ENCODE data around the gene MLC1.

Gene MLC1

DNA sequence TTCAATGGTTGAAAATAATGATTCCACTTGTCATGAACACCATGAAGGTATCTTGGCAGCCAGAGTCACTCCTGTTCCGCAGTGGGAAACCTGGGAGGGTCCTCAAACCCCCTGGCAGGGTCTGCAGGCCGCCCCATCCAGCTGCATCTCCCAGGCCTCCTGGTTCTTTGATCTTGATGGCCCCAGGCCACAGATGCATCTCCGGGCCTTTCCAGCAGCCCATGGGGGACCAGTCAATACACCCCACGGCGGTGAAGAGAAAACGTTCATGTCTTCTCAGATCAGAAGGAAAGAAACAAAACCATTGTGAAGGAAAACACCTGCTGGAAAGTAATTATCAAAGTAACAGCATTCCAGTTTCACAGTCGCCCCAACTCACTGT lies 25.4 kb downstream of the MLC1 start:
- no peak for DNase-seq (ENCODE audit: low spot score)
- TF ChIP-seq, protein P1, sequence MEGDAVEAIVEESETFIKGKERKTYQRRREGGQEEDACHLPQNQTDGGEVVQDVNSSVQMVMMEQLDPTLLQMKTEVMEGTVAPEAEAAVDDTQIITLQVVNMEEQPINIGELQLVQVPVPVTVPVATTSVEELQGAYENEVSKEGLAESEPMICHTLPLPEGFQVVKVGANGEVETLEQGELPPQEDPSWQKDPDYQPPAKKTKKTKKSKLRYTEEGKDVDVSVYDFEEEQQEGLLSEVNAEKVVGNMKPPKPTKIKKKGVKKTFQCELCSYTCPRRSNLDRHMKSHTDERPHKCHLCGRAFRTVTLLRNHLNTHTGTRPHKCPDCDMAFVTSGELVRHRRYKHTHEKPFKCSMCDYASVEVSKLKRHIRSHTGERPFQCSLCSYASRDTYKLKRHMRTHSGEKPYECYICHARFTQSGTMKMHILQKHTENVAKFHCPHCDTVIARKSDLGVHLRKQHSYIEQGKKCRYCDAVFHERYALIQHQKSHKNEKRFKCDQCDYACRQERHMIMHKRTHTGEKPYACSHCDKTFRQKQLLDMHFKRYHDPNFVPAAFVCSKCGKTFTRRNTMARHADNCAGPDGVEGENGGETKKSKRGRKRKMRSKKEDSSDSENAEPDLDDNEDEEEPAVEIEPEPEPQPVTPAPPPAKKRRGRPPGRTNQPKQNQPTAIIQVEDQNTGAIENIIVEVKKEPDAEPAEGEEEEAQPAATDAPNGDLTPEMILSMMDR (IDR thresholded peaks at IDR 0.05; ENCODE audit: extremely low read depth, insufficient read depth, missing control alignments) = no peak
- in situ Hi-C loops (cut with MboI; ENCODE audit: low pct_unique_long_range_greater_than_20kb, low sequenced_read_pairs, unreplicated experiment) = no loop called here

GRCh38 chr22:50058906-50059880 lies 26.0 kb downstream of the MLC1 start:
- in situ Hi-C loops (cut with MboI; ENCODE audit: low pct_unique_long_range_greater_than_20kb, low sequenced_read_pairs, unreplicated experiment) = no loop called here
- no peak for DNase-seq (ENCODE audit: low spot score)
- TF ChIP-seq, protein P1 (IDR thresholded peaks at IDR 0.05; ENCODE audit: extremely low read depth, insufficient read depth, missing control alignments) = no peak

DNA sequence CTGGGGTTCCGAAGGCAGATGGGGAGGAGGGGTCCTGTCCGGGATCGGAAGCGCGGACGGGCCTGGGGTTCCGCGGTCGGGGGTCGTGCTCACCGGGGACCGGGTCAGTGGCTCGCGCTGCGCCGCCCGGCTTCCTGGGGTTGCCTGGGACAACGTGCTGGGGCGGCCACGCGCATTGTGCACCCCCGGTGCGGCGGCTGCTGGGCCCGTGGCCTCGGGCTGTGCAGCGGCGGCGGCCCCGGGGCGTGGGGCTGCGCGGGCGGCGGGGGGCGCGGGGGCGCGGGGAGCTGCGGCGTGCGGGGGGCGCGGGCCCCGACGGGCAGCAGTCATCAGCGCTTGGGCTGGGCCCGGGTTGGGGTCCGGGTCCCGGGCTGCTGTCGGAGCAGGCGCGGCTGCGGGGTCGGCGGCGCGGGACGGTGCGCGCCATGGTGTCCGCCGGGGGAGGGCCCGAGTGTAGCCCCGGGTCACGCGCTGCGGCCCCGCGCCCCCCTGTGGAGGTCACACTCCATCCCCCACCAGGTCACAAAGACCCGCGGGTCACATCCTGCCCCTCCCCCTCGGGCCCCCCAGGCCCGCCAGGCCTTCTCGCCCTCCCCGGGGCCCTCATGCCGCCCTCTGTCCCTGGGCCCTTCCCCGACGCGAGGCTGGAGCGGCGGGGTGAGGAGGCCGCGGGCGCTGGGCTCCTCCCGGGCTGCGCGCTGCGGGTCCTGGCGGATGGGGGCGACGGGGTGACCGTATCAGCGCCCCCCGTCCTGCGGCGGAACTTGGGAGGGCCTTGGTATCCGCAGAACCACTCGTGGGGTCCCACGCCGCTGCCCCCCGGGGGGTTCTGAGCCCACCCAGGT lies 26.9 kb downstream of the MLC1 start, which contains the start of gene TTLL8:
Gene TTLL8, minus strand, starts transcription at position 238 of the 845 bp plus-strand sequence.
- TF ChIP-seq, protein P1 (IDR thresholded peaks at IDR 0.05; ENCODE audit: extremely low read depth, insufficient read depth, missing control alignments) = no peak
- in situ Hi-C loops (cut with MboI; ENCODE audit: low pct_unique_long_range_greater_than_20kb, low sequenced_read_pairs, unreplicated experiment) = no loop called here
- no peak for DNase-seq (ENCODE audit: low spot score)

GRCh38 chr22:50057278-50058060 lies 27.8 kb downstream of the MLC1 start:
- TF ChIP-seq, protein P1 (IDR thresholded peaks at IDR 0.05; ENCODE audit: extremely low read depth, insufficient read depth, missing control alignments) = no peak
- DNase-seq (ENCODE audit: low spot score) = peak; percentile 72
- in situ Hi-C loops (cut with MboI; ENCODE audit: low pct_unique_long_range_greater_than_20kb, low sequenced_read_pairs, unreplicated experiment) = no loop called here

- DNase-seq (ENCODE audit: low spot score) = peak; percentile 71
- TF ChIP-seq, protein P1 (IDR thresholded peaks at IDR 0.05; ENCODE audit: extremely low read depth, insufficient read depth, missing control alignments) = no peak
- in situ Hi-C loops (cut with MboI; ENCODE audit: low pct_unique_long_range_greater_than_20kb, low sequenced_read_pairs, unreplicated experiment) = no loop called here
These were observed 28.8 kb downstream of the MLC1 start for GRCh38 chr22:50056214-50056972.
